ENCODE measurements around the gene SLC22A31. TPM values are rescaled to one million over a fixed set of nuclear protein-coding genes. Genes with fewer than 3 reads are reported as not detected.

Gene SLC22A31
- total RNA-seq, 1 experiment from 2014 or later, result 4.5 TPM

- H3K36me3 ChIP-seq (ENCODE audit: control insufficient read depth, insufficient read depth, low read length), result no peaks in the 10 kb centered on the region
- no peaks in the 10 kb centered on the region for H3K4me1 ChIP-seq (ENCODE audit: control insufficient read depth, insufficient read depth, low read length)
- H3K27me3 ChIP-seq (ENCODE audit: control insufficient read depth, insufficient read depth, low read length), result no peaks in the 10 kb centered on the region
- no peaks in the 10 kb centered on the region for H3K9me3 ChIP-seq (ENCODE audit: control insufficient read depth, insufficient read depth, low read depth, low read length)
- CTCF ChIA-PET, result no interaction called here
- in situ Hi-C loops (cut with HindIII; ENCODE audit: low pct_unique_long_range_greater_than_20kb, low sequenced_read_pairs) (no loop called here), intact Hi-C loops (cut with micrococcal nuclease; ENCODE audit: unreplicated experiment) (loop anchor here (10.0 kb wide), 1 partner anchor 348 kb away; the partner anchor contains the start of gene APRT)
- ATAC-seq (no peak), DNase-seq (ENCODE audit: low read depth, low spot score) (no peak)
- POLR2A ChIA-PET, result no interaction called here
- H3K4me3 ChIP-seq (ENCODE audit: low read depth in 2 of 2, low read length in 2 of 2), result no peak overlapping the region
- TF ChIP-seq SIN3A (IDR thresholded peaks at IDR 0.05; ENCODE audit: borderline replicate concordance, insufficient read depth, low read depth, low read length) (no peak), POLR2AphosphoS5 (IDR thresholded peaks at IDR 0.05; ENCODE audit: low read depth, low read length) (no peak), REST (IDR thresholded peaks at IDR 0.05; ENCODE audit: insufficient read depth in 1 of 2, low read depth in 2 of 2, low read length in 1 of 2) (no peak), CTCF (IDR thresholded peaks at IDR 0.05) (no peak), TCF7L2 (IDR thresholded peaks at IDR 0.05; ENCODE audit: low read depth, low read length) (no peak)
- BruUV-seq (replicated peaks), result no TSS peak
- no peak overlapping the region for H3K27ac ChIP-seq (ENCODE audit: low read length)
These were observed 37.0 kb downstream of the SLC22A31 start for GRCh38 chr16:89163297-89163696.

- TF ChIP-seq CTCF (IDR thresholded peaks at IDR 0.05), result no peak
- no peak for TF ChIP-seq REST (IDR thresholded peaks at IDR 0.05; ENCODE audit: insufficient read depth in 1 of 2, low read depth in 2 of 2, low read length in 1 of 2)
- no peak for TF ChIP-seq POLR2AphosphoS5 (IDR thresholded peaks at IDR 0.05; ENCODE audit: low read depth, low read length)
- no peak for TF ChIP-seq SIN3A (IDR thresholded peaks at IDR 0.05; ENCODE audit: borderline replicate concordance, insufficient read depth, low read depth, low read length)
- TF ChIP-seq TCF7L2 (IDR thresholded peaks at IDR 0.05; ENCODE audit: low read depth, low read length), result no peak
- intact Hi-C loops (cut with micrococcal nuclease; ENCODE audit: unreplicated experiment) (loop anchor here (10.0 kb wide), 1 partner anchor 347 kb away; the partner anchor contains the start of gene APRT), in situ Hi-C loops (cut with HindIII; ENCODE audit: low pct_unique_long_range_greater_than_20kb, low sequenced_read_pairs) (no loop called here)
- no TSS peak for BruUV-seq (replicated peaks)
- Histone ChIP-seq H3K27ac (ENCODE audit: low read length) (no peak overlapping the region), H3K4me1 (ENCODE audit: control insufficient read depth, insufficient read depth, low read length) (no peaks in the 10 kb centered on the region), H3K27me3 (ENCODE audit: control insufficient read depth, insufficient read depth, low read length) (no peaks in the 10 kb centered on the region), H3K9me3 (ENCODE audit: control insufficient read depth, insufficient read depth, low read depth, low read length) (no peaks in the 10 kb centered on the region), H3K36me3 (ENCODE audit: control insufficient read depth, insufficient read depth, low read length) (no peaks in the 10 kb centered on the region), H3K4me3 (ENCODE audit: low read depth in 2 of 2, low read length in 2 of 2) (no peak overlapping the region)
- POLR2A ChIA-PET, result no interaction called here
- ATAC-seq (no peak), DNase-seq (ENCODE audit: low read depth, low spot score) (no peak)
- CTCF ChIA-PET, result no interaction called here
These were observed 38.3 kb downstream of the SLC22A31 start for GRCh38 chr16:89161763-89162713.
